H54 (cell line): ENCODE data around the gene DMTF1.
"Not testable (repeated sequence)": the region's sequence is repeated elsewhere in the genome, so short reads cannot be mapped to it uniquely, and the experiment has no call there.

Experiments
- DNase-seq: peaks from one replicate; pipeline ENCODE4 v3.0.0; 2011; ENCODE audit warnings: low spot score, mixed read lengths; ENCODE audit not compliant: insufficient read length
- FAIRE-seq: peaks from 3 replicates; lab custom pipeline; 2011; peaks lifted over from hg19 to GRCh38; lab: Jason Lieb, UNC
- POLR2A ChIP-seq: IDR thresholded peaks from 2 replicates; pipeline ENCODE4 v1.6.1; 2011; ENCODE audit warnings: low read depth, mild to moderate bottlenecking, low read length

DMTF1 gene

GRCh38 chr7:87192784-87193487 lies 40.7 kb downstream of the DMTF1 start:
- no peak for TF ChIP-seq POLR2A
- FAIRE-seq = no peak
- no peak for DNase-seq

DNA sequence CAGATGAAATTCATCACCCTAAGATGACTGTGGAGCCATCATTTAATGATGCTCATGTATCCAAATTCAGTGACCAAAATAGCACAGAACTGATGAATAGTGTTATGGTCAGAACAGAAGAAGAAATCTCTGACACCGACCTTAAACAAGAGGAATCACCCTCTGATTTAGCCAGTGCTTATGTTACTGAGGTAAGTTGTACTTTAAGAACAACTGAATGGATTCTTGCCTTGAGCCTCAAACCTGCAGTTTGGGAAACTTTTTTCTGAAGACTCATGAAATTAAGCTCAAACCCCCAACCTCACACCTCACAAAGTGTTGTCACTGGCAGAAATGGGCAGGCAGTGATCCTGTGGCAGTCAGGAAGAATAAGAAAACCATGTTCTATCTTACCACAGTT lies 41.7 kb downstream of the DMTF1 start:
- no peak for FAIRE-seq
- TF ChIP-seq POLR2A = no peak
- no peak for DNase-seq

DNA sequence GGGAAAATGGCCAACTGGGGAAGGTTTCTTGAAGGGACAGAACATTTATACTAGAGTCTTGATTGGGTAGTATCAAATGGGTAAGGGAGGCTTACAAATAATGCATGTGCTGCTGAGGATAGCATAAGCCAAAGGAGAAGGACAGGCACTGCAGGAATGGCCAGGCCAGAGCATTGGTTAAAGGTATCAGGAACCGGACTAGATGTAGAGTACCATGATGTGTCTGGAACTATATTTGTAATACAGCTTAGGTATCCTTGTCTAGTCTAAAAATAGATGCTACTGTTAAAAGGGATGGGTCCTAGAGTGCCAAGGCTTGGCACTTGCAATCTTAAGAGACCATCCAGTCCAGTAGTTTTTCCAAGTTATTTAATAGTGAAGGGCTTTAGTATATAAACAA lies 47.0 kb downstream of the DMTF1 start:
- DNase-seq (no peak), FAIRE-seq (no peak)
- TF ChIP-seq POLR2A = no peak

DNA sequence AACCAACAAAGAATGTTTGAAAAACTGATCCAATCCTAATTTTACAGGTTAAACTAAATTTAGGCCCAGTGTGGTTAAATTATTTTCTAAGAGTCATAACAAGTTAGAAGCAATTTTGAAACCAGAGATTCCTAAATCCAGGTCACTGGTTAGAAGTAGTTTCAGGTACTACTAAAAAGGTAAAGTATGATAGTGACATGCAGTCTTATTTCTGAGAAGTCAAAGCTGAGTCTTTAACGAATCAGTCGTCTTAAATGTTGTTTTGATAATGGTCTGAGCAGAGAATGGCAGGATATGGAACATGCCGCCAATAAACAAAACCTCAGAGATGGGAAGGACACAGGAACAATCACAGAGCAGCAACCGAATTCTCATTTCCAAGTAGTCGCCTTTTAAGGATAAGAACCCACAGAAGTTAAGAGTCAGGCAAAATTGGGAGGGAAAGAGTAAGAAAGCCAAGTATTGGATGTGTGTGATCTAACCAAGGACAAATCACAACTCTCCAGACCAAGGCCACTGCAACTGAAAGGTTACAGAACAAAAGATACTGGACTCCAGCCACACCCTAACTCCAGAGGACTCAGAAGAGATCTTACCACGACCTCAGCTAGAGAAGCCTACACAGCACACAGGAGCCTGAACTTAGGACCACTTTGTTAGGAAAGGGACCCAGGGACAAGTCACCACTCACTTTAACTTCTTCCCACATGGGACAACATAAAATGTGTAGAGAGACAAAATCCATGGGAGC lies 47.6 kb downstream of the DMTF1 start:
- TF ChIP-seq POLR2A = no peak
- DNase-seq (no peak), FAIRE-seq (no peak)

- no peak for FAIRE-seq
- no peak for TF ChIP-seq POLR2A
- DNase-seq = no peak
Measured at GRCh38 chr7:87202208-87202607, 50.0 kb downstream of the DMTF1 start.

- FAIRE-seq = no peak
- TF ChIP-seq POLR2A = no peak
- no peak for DNase-seq
Measured at GRCh38 chr7:87202705-87203104, 50.5 kb downstream of the DMTF1 start.

- not testable (repeated sequence) for FAIRE-seq, DNase-seq
Measured at GRCh38 chr7:87203929-87204328, 51.7 kb downstream of the DMTF1 start.

- DNase-seq (no peak), FAIRE-seq (no peak)
- no peak for TF ChIP-seq POLR2A
Measured at GRCh38 chr7:87204933-87205332, 52.7 kb downstream of the DMTF1 start.

DNA sequence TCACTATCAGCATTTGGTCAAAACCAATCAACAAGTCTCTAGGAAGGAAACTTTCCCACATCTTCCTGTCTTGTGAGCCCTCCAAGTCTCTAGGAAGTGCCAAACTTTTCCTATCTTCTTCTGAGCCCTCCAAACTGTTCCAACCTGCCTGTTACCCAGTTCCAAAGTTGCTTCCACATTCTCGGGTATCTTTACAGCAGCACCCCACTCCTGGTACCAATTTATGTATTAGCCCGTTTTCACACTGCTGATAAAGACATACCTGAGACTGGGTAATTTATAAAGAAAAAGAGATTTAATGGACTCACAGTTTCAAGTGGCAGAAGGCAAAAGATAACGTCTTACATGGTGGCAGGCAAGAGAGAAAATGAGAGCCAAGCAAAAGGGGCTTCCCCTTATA lies 53.4 kb downstream of the DMTF1 start:
- DNase-seq, FAIRE-seq: not testable (repeated sequence)

DNA sequence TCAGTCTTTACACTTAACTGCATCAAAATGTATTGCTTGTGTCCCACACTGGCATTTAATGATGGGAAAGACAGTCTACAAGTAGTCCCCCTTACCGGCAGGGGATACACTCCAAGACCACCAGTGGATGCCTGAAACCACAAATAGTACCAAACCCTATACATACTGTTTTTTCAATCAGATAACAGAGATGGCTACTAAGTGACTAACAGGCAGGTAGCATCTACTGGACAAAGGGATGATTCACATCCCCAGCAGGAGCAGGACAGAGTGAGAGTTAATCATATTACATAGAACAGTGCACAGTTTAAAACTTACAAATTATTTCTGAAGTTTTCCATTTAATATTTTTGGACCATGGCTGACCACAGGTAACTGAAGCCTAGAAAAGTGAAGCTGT lies 54.1 kb downstream of the DMTF1 start:
- TF ChIP-seq POLR2A = no peak
- FAIRE-seq = no peak
- no peak for DNase-seq

DNA sequence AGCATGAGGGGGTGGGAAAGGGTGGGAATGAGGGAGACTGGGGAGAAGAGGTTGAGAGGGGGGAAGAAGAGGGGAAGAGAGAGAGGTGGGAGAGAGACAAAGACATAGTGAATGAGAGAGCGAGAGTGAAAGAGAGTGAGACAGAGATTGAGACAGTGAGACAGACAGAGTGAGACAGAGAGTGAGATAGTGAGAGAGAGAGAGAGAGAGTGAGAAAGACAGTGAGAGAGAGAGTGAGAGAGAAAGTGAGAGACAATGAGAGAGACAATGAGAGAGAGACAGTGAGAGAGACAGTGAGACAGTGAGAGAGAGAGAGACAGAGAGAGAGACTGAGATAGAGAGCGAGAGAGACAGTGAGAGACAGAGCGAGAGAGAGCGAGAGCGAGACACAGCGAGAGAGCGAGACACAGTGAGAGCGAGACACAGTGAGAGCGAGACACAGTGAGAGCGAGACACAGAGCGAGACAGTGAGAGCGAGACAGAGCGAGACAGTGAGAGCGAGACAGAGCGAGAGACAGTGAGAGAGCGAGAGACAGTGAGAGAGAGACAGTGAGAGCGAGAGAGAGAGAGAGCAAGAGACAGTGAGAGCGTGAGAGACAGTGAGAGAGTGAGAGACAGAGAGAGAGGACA lies 57.2 kb downstream of the DMTF1 start:
- no peak for TF ChIP-seq POLR2A
- DNase-seq (no peak), FAIRE-seq (no peak)

DNA sequence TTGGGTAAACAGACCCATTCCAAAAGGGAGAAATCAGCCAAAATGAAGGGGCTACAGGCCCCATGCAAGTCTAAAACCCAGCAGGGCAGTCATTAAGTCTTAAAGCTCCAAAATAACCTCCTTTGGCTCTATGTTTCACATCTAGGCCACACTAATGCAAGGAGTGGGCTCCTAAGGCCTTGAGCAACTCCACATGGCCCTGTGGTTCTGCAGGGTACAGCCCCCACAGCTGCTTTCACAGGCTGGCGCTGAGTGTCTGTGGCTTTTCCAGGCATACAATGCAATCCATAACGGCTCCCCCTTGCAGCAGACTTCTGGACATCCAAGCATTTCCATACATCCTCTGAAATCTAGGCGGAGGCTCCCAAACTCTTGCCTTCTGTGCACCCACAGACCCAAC lies 58.3 kb downstream of the DMTF1 start:
- FAIRE-seq (no peak), DNase-seq (no peak)
- no peak for TF ChIP-seq POLR2A

DNA sequence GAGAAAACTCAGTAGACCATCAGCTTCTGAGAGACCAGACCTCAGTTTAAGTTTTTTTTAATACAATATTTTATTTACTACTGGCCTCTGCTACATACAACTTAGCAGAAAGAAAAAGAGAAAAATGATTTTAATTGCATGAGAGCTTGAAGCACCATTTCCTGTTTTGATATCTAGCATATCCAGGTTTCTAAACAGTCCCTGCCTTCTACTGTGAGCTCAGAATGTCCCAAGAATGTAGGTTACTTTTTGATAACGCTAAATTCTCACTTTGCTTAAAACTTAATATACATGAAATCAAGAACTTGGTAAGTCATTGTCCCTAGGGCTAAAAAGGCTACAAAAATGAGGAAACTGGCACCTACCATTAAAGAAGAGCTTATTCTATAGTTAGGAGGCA lies 60.2 kb downstream of the DMTF1 start:
- no peak for FAIRE-seq

DNA sequence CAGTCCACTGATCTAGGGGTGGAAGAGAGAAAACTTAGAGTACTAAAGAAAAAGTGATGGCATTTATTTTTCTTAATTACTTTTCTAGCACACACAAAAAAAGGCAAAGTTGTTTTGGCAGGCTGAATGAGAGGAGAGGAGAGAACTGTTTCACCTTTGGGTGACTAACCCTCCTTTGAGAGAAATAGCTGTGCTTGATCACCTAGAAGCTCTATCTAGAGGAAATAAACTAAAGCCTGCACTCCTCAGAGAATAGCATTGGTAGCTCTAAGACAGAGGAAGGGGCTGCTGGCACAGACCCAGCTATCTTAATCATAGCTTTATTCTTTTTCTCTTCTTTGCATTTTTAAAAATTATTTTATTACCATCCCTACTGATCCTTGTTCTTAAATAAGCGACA lies 61.0 kb downstream of the DMTF1 start:
- no peak for TF ChIP-seq POLR2A
- no peak for FAIRE-seq
- no peak for DNase-seq

More for the DNA sequence above, 60.2 kb downstream of the DMTF1 start:
- no peak for DNase-seq
- no peak for TF ChIP-seq POLR2A
